GM19035 (cell line): Measurements from ENCODE around the gene SPINT1.
"Not testable (repeated sequence)": the region's sequence is repeated elsewhere in the genome, so short reads cannot be mapped to it uniquely, and the experiment has no call there.

ENCODE experiments used
- ATAC-seq: cut with Tn5 transposase; IDR thresholded peaks from one replicate; pipeline ENCODE4 v1.9.1; 2021; ENCODE audit not compliant: unreplicated experiment

The SPINT1 gene

GRCh38 chr15:40859206-40859851 is 15.5 kb downstream of the SPINT1 start:
- ATAC-seq: no peak

GRCh38 chr15:40861147-40861546 is 17.3 kb downstream of the SPINT1 start:
- ATAC-seq: not testable (repeated sequence)

DNA sequence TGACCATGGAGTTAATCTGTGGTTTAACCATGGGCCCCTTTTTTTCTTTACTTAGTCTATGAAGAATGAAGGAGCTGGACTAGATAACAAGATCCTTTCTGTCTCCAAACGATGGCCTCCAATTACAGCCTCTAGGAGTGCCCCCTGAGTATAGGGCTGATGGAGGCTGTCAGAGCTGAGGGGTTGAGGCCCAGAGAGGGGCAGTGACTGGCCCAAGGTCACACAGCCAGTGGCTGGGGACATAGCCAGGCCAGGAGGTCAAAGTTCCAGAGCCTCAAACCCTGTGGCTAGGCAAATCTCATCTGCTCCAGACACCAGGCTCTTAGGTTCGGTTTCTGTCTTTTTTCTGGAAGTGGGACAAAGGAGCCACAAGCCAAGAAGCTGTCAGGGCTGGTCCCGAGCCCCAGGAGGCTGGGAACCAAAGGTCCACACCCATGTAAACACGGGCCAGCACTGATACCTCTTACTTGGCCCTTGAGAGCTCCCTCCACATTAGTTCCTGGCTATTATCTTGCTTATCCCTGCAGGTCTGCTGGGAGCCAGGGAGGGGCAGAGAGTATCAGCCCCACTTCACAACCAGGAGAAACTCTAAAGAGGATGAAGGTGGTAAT is 19.9 kb downstream of the SPINT1 start:
- no peak for ATAC-seq

GRCh38 chr15:40867199-40867598 is 23.4 kb downstream of the SPINT1 start:
- ATAC-seq: no peak

GRCh38 chr15:40869686-40870085 is 25.8 kb downstream of the SPINT1 start:
- ATAC-seq: no peak

- ATAC-seq: no peak
These were observed 26.9 kb downstream of the SPINT1 start for GRCh38 chr15:40870716-40871115.

GRCh38 chr15:40871749-40872617 is 28.1 kb downstream of the SPINT1 start:
- peak; percentile 51 for ATAC-seq

DNA sequence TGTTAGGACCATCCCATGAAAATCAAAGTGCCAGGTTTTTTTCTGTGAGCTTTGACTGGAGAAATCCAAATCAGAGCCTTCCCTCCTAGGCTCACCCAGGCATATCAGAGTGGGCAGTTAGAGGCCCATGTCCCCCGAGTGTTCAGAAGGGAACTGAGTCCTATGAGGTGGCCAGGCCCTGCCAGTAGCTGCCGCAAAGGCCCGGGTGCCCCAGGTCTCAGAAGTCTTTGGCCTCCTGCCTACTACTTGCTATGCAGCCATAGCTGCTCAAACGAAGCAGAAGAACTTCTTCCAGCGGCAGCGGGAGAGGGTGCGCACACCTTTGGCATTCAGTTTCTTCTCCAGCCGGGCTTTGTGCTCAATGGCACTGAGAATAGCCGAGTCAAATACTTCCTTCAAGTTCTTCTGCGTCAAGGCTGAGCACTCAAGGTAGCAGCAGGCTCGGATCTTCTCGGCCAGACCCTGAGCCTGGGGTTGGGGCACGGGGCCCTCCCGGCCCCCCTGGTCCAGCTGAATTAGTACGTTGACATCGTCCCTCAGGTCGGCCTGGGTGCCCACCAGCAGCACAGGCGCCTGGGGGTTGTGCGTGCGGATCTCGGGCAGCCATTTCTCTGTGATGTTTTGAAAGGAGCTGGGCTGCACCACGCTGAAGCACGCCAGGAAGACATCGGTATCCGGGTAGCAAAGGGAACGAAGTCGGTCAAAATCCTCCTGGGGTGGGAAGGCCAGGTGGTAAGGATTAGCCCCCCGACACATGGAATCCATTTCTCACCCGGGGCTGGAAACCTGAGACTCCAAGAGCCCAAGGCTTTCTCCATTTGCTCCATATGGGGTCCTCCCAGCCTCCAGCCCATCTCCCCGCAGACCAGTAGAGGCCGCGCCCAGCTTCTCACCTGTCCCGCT is 29.2 kb downstream of the SPINT1 start:
- ATAC-seq: no peak

DNA sequence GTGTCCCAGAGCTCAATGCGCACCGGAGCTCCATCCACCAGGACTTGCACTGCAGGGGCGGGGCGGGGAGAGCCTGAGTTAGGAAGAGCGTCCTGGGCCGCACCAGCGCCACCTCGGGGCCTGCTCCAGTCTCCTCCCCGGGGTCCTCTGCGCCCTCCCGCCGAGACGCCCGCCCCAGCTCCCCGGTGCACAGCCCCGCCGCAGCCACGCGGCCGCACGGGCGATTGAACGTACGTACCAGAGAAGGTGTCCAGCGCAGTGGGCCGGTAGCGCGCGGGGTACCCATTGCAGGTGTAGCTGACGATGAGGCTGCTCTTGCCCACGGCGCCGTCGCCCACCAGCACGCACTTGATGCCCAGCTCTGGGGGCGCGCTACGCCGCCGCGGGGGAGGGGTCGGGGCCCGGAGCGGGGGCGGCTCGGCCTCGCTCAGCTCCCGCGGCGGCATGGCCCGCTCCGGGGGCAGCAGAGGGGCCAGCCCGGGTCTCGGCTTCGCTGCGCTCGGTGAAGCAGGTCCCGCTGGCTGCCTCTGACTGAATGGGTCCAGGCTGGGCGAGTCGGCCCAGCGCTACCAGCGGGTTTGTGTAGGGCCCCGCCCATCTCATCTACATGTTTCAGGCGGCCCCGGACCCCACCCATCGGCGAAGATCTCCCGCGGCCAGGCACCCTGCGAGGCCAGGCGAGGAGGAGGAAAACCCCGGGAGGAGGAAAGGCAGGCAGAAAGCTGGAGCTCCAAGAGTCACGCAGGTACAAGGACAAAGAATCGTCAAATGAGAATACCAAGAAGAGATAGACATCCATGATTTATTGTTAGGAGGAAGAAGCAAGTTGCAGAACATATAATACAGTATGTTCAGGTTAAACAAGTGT is 30.1 kb downstream of the SPINT1 start, which contains the start of gene RHOV:
TSS of gene RHOV (minus strand) at position 541 of the 868 bp plus-strand sequence. CDS start at position 446, 95 bp downstream.
- ATAC-seq: peak; percentile 62

DNA sequence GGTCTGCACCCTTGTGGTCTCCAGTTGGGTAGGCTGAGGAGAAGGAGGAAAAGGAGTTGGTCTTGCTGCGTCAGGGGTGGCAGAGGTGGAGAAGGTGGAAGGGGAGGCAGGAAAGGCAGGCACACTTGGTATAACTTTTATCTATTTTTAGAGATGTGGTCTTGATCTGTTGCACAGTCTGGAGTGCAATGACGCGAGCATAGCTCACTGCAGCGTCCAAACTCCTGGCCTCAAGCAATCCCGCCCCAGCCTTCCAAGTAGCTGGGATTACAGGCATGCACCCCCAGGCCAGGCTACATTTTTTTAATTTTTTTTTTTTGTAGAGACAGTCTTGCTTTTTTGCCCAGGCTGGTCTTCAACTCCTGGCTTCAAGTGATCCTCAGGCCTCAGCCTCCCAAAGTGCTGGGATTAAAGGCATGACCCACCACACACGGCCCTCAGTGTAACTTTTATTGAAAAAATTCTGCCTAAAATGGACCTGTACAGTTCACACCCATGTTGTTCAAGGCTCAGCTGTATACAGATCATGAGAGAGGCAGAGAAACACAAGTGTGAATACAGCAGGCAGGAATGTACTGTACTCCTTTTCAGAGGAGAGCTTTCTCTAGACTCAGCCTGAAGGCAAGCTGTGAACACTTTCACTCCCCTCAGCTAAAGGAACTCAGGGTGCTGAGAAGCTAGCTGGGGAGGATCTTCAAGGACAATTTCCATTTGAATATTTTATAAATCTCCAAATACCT is 32.3 kb downstream of the SPINT1 start:
- ATAC-seq: no peak

DNA sequence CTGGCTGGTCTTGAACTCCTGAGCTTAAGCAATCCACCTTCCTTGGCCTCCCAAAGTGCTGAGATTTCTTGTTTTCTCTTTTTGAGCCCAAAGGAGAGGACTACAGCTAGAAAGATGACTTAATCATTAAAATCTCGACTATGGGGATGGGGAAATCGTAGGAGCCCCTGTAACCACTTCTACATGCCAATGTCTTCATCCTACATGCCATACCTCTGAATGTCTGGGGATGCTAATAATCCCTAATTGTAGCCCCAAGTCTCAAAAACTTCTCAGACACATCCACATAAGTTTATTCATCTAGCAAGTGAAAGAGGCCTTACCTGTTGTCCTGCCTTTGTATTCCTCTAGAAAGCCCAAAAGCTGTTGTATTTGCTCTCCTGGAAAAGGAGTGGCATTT is 33.8 kb downstream of the SPINT1 start:
- ATAC-seq: no peak

DNA sequence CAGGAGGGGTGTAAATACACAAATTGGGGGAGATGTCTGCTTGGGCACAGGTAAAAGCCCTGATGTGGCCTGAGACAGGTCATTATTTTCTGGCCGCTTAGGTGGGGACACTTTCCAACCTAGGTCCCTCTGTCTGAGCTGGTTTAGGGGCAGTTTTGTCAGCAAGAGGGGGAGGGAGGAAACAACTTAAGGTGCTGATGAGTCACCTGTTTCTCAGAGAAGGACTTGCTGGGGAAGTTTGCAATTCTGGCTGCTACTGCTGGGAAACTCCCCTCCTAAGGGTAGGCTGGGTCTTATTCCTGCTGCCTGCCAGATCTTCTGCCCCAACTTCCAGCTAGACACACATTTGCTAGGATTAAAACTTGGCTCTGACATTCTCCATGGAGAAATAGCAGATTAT is 34.9 kb downstream of the SPINT1 start:
- peak; percentile 51 for ATAC-seq

DNA sequence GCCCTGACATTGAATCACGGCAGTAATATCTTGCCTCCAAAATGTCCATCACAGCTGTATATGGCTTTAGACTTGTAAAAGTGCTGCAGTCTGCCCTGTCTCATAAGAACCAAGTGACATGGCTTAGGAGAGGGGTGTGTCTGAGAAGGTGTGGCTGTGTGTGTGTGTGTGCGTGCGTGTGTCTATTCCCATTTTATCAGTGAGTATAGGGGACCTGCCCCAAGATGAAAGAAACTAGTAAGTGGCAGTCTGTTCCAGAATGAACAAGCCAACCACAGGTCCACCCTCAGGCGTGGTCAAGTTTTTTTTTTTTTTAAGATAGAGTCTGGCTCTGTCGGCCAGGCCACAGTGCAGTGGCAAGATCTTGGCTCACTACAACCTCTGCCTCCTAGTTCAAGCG is 35.8 kb downstream of the SPINT1 start:
- ATAC-seq: no peak

DNA sequence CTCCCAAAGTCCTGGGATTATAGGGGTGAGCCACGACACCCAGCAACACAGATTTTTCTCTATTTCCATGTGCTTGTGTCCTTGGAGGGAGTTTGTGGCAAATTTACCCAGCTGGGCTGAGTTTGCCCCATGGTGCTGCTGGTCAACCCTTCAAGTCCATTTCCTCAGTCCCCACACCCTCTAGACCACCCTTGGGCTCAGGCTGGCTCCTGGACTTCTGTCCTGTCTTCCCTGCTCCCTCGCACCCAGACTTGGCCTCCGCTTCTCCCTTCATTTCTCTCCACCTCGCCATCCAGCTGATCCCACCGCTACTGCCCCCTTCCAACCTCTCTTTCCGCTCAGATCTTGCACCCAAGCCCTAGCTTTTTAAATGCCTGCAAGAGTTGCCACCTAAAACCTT is 37.5 kb downstream of the SPINT1 start:
- ATAC-seq: no peak

- no peak for ATAC-seq
These were observed 42.7 kb downstream of the SPINT1 start for GRCh38 chr15:40886586-40886985.

DNA sequence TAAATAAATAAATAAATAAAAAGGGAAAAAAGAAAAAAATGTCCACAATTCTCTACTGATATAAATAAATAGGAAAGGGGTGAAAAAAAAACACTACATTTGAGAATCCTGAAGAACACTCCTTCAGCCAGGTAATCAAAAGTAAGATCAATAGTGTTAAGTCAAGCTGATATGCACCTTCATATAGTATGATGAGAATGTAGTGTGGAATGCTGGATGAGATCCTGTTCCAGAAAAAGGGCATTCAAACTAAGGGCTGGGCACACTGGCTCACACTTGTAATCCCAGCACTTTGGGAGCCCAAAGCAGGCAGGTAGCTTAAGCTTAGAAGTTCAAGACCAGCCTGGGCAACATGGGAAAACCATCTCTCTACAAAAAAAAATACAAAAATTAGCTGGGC is 45.3 kb downstream of the SPINT1 start:
- ATAC-seq: no peak

DNA sequence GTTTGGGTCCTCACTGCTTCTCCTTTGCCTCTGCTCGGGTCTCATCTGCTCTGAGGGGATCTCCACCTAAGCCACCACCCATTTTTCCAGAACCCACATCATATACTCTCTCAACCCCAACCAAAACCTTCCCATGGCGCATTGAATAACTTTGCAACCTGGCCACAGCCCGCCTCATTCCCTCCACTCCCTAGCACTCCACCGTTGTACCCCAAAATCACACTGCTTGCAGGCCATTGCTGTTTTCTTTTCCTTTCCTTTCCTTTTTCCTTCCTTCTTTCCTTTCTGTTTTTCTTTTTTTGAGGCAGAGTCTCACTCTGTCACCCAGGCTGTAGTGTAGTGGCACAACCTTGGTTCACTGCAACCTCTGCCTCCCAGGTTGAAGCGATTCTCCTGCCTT is 47.3 kb downstream of the SPINT1 start:
- no peak for ATAC-seq

- ATAC-seq: peak; percentile 29
These were observed 48.1 kb downstream of the SPINT1 start for GRCh38 chr15:40891810-40892446.
